ENCODE results near the gene LDHAL6B.

DNA sequence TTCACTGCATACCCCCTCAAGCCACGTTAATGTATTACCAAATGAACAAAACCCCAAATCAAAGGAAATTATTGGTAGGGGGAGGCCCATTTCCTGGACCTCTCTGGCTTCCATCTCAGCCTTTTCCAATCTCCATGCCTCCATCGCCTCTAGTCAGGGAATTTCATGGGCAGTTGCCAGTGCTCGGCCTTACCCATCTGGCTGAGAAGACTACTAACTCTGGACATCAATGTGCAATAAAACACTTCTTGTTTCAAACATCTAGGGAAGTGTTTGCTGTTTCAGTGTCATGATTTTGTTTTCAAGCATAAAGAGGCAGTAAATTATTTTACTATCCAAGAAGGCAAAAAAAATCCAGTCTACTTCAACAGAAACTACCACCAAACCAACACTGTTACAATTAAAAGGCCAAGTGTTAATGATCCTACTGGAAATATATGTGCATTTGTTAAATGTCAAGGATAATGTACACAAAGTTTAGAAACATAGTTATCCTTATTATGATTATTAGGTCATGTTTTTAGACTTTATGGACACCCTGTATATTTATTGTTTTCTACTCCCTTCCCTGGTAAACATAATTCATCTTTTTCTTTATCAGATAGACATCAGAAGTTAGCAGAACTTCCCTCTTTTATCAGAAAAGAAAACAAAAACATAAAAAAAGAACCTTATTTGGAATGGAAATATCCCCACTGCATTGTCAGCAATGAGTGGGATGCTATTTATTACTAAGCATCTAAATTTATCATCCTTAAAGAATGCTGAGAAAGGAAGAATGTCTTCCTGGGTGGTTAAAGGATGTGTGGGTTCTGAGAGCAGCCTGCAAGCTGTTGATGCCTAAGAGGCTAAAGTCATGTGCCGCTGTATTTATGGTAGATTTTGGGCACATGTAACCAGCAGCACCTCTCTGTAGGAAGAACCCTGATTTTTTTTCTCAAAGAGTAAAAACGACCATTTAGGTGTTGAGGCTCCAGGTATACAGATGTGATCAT lies 15.2 kb downstream of the LDHAL6B start:
- no peak for TF ChIP-seq GATA2 (IDR thresholded peaks at IDR 0.05; ENCODE audit: low read depth, low read length)
- TF ChIP-seq GATA3 (IDR thresholded peaks at IDR 0.05; ENCODE audit: low read depth, low read length), result no peak
